ENCODE data around the gene ERN2.

- TF ChIP-seq SP1 (IDR thresholded peaks at IDR 0.05) (no peak), PKNOX1 (IDR thresholded peaks at IDR 0.05) (no peak)
These were observed 70.7 kb downstream of the ERN2 start for GRCh38 chr16:23642246-23642774.

Data from HEK293T (cell line).